ENCODE data around the gene RBM44.
A peak's percentile ranks its signal among the peaks of the same experiment; 100 is the strongest.
"Not testable (repeated sequence)": the region's sequence is repeated elsewhere in the genome, so short reads cannot be mapped to it uniquely, and the experiment has no call there.

Gene RBM44

DNA sequence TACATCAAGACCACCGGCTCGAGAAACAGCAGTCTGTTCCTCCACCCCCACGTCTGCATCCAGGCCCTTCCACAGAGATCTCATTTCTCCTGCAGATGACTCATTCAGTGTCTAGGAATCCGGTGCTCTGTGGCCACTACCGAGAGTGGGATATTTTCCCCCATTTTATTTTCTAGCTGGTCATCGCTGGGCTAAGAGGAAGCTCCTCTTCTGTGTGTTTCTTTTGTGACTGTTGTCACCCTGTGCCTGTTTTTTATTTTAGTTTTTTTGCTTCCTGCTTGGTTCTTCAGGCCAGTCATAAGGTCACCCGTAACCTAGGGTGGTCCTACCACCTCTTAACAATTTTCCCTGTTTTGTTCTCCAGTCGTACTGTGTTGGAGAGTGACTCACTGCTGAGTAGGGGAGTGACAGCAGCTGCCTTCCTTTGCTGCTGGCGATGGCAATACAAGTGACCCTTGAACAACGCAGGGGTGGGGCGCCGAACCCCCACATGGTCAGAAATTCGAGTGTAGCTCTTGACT, 67.6 kb downstream of the RBM44 start:
- H3K4me3 ChIP-seq (replicated peaks in 1 of 2; ENCODE audit: low read depth in 2 of 2, low read length in 2 of 2): no peak overlapping the region
- peak; percentile 44 to 57 for DNase-seq (ENCODE audit: low read depth in 2 of 2)
- TF ChIP-seq, protein P1, sequence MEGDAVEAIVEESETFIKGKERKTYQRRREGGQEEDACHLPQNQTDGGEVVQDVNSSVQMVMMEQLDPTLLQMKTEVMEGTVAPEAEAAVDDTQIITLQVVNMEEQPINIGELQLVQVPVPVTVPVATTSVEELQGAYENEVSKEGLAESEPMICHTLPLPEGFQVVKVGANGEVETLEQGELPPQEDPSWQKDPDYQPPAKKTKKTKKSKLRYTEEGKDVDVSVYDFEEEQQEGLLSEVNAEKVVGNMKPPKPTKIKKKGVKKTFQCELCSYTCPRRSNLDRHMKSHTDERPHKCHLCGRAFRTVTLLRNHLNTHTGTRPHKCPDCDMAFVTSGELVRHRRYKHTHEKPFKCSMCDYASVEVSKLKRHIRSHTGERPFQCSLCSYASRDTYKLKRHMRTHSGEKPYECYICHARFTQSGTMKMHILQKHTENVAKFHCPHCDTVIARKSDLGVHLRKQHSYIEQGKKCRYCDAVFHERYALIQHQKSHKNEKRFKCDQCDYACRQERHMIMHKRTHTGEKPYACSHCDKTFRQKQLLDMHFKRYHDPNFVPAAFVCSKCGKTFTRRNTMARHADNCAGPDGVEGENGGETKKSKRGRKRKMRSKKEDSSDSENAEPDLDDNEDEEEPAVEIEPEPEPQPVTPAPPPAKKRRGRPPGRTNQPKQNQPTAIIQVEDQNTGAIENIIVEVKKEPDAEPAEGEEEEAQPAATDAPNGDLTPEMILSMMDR (IDR thresholded peaks at IDR 0.05; ENCODE audit: low read depth, low read length): no peak

DNA sequence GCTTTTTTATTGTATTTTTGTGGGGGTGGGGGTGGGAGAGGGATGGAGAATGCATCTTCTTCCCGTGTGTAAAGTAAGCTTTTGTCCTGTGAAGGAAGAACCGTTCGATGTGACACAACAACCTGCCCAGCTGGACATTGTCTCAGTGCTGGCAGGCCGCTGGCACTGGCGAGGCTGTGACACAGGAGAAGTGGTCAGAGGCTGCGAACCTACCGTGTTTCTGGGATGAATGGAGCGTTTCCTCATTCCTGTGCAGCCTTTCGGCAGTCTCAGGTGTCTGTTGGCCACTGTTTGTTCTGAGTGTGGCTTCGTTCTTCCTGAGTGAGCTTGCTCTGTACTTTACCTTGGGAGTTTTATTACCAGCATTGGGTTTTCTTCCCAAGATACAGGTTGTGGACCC, 68.9 kb downstream of the RBM44 start:
- no peak for DNase-seq (ENCODE audit: low read depth in 2 of 2)
- TF ChIP-seq, protein P1 (IDR thresholded peaks at IDR 0.05; ENCODE audit: low read depth, low read length): no peak
- no peak overlapping the region for H3K4me3 ChIP-seq (replicated peaks in 1 of 2; ENCODE audit: low read depth in 2 of 2, low read length in 2 of 2)

DNA sequence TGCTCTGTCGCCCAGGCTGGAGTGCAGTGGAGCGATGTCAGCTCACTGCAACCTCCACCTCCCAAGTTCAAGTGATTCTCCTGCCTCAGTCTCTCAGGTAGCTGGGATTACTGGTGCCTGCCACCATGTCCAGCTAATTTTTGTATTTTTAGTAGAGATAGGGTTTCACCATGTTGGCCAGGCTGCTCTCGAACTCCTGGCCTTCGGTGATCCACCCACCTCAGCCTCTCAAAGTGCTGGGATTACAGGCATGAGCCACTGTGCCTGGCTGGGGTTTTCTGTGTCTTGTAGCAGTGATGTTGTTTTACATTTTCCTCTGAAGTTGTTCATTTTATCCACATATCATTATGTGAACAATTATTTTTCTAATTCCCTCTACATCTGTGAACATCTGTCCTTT, 69.5 kb downstream of the RBM44 start:
- DNase-seq (ENCODE audit: low read depth in 2 of 2); H3K4me3 ChIP-seq (replicated peaks in 1 of 2; ENCODE audit: low read depth in 2 of 2, low read length in 2 of 2): not testable (repeated sequence)

DNA sequence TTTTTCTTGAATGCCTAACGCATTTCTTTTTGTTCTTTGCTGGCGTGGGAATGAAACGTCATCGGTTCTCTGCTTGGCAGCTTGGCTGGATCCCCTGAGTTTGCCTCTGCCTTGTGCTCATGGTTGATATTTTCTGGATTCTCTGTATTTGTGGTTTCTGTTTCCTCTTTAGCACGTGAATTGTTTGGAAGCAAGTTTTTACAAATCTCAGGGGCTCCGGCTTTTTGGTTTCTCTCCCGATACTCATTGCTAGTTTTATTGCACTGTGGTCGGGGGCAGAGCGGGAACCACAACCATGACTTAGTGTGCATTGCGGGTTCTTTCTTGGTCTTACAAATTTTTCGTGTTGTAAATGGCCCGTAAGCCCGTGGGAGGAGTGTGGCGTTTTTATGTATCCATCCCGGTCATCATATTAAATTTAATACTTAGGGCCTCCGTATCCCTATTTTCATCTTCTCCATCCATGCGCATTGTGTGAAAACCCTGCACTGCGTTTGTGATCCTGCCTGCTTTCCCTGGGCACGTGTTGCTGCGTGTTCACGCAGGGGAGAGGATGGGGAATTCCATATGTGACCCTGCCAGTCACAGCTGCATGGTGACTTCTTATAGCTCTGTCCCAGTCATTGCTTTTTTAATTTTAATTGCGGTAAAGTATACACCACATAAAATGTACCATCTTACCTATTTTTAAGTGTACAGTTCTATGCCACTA, 70.2 kb downstream of the RBM44 start:
- H3K4me3 ChIP-seq (replicated peaks in 1 of 2; ENCODE audit: low read depth in 2 of 2, low read length in 2 of 2): no peak overlapping the region
- TF ChIP-seq, protein P1 (IDR thresholded peaks at IDR 0.05; ENCODE audit: low read depth, low read length): no peak
- DNase-seq (ENCODE audit: low read depth in 2 of 2): peak; percentile 40 to 83

DNA sequence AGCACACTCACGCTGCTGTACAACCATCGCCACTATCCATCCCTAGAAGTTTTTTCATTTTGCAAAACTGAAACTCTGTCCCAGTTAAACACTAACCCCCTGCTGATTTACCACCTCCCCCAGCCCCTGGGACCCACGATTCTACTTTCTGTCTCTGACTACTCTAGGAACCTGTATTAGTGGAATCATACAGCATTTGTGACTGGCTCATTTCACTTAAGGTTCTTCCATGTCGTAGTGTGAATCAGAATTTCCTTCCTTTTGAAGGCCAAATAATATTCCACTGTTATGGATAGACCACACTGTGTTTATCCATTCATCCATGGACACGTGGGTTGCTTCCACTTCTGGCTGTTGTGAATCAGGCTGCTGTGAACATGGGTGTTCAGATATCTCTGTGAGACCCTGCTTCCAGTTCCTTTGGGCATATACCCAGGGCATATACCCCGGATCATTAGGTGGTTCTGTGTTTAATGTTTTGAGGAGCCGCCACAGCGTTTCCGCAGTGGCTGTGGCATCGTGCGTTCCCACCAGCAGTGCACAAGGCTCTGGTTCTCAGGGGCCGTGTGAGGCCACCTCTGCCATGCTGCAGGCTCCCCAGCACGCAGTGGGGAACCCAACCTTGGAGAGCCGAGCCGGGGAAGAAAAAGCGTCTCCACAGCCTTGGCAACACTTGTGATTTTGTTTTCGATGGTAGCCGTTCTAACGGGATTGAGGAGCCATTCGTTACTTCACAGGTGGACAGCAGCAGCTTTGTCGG, 70.9 kb downstream of the RBM44 start:
- TF ChIP-seq, protein P1 (IDR thresholded peaks at IDR 0.05; ENCODE audit: low read depth, low read length): no peak
- no peak for DNase-seq (ENCODE audit: low read depth in 2 of 2)
- H3K4me3 ChIP-seq (replicated peaks in 1 of 2; ENCODE audit: low read depth in 2 of 2, low read length in 2 of 2): no peak overlapping the region

DNA sequence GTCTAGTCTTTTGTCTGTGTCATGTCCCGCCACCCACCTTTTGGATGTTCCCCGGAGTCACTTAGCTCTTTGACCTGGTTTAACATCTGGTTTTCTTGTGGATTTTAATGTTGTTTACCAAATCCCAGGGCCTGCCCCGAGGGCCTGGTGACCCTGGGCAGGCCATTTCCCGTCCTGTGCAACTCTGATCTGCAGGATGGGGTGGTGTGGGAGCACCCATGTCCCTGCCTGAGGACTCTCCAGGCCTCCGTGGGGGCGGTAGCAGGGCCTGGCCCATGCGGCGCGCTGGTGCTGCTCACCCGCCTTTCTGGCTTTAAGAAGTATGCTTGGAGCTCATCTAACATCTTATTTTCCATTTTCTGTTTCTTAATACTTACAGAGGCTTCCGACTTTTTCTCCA, 71.5 kb downstream of the RBM44 start:
- no peak for DNase-seq (ENCODE audit: low read depth in 2 of 2)

More for the DNA sequence above, 71.5 kb downstream of the RBM44 start:
- TF ChIP-seq, protein P1 (IDR thresholded peaks at IDR 0.05; ENCODE audit: low read depth, low read length): no peak
- H3K4me3 ChIP-seq (replicated peaks in 1 of 2; ENCODE audit: low read depth in 2 of 2, low read length in 2 of 2): no peak overlapping the region

Measured in cardiac fibroblast (primary cell).